ENCODE measurements around the gene TBC1D9B.

Gene TBC1D9B

GRCh38 chr5:179817470-179817840, 90.2 kb downstream of the TBC1D9B start:
- no peak for DNase-seq (ENCODE audit: low read depth, low spot score)
- TF ChIP-seq, protein P1, sequence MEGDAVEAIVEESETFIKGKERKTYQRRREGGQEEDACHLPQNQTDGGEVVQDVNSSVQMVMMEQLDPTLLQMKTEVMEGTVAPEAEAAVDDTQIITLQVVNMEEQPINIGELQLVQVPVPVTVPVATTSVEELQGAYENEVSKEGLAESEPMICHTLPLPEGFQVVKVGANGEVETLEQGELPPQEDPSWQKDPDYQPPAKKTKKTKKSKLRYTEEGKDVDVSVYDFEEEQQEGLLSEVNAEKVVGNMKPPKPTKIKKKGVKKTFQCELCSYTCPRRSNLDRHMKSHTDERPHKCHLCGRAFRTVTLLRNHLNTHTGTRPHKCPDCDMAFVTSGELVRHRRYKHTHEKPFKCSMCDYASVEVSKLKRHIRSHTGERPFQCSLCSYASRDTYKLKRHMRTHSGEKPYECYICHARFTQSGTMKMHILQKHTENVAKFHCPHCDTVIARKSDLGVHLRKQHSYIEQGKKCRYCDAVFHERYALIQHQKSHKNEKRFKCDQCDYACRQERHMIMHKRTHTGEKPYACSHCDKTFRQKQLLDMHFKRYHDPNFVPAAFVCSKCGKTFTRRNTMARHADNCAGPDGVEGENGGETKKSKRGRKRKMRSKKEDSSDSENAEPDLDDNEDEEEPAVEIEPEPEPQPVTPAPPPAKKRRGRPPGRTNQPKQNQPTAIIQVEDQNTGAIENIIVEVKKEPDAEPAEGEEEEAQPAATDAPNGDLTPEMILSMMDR (IDR thresholded peaks at IDR 0.05; ENCODE audit: insufficient read depth, low read length, missing control alignments) = no peak
- ChIA-PET POLR2A (no interaction called here), CTCF (interaction anchor here (0.8 kb wide), 1 partner anchor 21 kb away, joined by 3 read pairs; no protein-coding TSS in a partner anchor)
- H3K4me3 ChIP-seq (ENCODE audit: low read depth, low read length) = no peak overlapping the region; the same call in 1 of the 2 replicates

DNA sequence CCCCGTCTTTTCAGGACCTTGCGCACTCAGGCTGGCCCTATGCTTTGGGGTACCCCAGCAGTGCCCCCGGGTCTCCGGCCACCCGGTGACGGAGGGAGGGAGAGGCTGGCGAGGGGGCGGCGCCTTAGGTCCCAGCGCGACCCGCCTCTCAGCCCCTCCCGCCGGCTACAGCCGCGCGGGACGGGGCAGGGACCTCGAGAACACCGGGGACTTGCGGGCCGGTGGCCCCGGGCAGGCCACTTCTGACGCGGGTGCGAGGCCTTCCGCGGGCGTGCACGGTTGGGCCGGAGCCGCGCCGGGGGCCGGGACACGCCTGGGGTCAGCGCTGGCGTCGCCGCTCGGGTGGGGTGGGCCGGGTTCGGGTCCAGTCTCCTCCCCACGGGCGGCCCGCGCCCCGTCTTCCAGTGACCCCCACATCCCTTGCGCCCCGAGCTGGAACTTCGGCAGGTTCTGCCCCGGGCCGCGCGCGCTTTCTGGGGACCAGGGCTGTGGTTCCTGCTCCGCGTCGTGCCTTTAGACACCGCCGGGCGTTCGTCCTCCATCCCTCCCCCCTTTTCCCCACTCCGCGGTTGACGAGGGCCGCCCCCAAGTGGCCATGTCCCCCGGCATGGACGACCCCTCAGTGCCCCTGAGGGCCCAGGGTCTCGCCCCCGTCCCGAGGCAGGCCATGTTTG, 90.8 kb downstream of the TBC1D9B start:
- ChIA-PET CTCF (interaction anchor here (0.8 to 2.5 kb wide), 2 partner anchors 20 to 21 kb away, joined by 3 to 8 read pairs; no protein-coding TSS in a partner anchor), POLR2A (no interaction called here)
- H3K4me3 ChIP-seq (ENCODE audit: low read depth, low read length) = peak overlapping the region; percentile 42
- DNase-seq (ENCODE audit: low read depth, low spot score) = no peak
- TF ChIP-seq, protein P1 (IDR thresholded peaks at IDR 0.05; ENCODE audit: insufficient read depth, low read length, missing control alignments) = no peak

DNA sequence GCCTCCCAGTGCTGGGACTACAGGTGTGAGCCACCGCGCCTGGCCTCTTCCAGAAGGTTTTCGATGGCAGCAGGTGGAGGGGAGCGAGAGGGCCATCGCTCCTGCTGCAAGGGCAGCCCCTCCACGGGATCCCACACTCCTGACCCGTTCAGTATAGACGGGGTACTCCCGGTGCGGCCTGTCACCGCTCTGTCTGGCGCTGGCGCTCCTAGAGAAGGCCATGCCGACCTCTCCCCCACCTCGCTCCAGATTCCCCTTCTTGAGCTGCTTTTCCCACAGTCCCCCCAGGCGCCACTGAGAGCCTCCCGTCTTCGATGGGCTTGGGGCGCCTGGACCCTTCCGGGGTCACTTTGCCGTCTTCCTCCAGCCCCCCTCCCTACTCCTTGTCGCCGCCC, 91.3 kb downstream of the TBC1D9B start:
- ChIA-PET POLR2A (no interaction called here), CTCF (interaction anchor here (1.6 to 2.5 kb wide), 2 partner anchors 19 to 54 kb away, joined by 5 to 8 read pairs; no protein-coding TSS in a partner anchor)
- peak overlapping the region; percentile 42 for H3K4me3 ChIP-seq (ENCODE audit: low read depth, low read length)
- no peak for DNase-seq (ENCODE audit: low read depth, low spot score)
- TF ChIP-seq, protein P1 (IDR thresholded peaks at IDR 0.05; ENCODE audit: insufficient read depth, low read length, missing control alignments) = no peak

DNA sequence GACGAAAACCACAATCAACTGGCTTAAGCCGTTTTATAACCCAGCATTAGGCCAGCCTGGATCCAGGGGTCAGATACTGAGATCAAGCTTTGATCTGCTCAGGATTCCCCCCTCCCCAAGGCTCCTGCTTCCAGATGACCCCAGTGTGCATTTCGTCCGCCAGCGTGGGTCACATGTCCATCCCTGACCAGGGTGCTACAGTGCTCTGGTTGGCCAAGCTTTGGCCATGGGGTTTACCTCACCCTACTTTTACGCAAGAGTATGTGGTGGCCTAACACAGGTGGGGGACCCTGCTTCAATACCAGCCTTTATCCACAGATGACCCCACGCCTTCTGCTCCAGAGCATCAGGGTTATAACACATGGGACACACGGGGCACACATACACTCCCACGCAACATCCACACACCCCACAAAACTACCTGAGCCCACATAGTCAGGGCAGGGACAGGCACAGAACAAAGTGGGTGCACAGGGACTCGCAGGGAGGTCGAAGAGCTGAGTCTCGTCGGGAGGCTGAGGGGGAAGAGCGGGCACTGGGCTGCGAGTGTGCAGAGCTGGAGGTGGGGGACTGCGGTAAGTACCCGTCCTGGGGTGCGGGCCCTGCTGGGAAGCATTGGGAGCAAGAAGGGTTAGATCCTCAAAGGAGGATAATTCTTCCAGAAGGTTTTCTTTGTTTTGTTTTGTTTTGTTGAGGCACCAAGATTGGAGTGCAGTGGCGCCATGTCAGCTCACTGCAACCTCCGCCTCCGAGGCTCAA, 92.0 kb downstream of the TBC1D9B start:
- TF ChIP-seq, protein P1 (IDR thresholded peaks at IDR 0.05; ENCODE audit: insufficient read depth, low read length, missing control alignments) = no peak
- CTCF ChIA-PET = interaction anchor here (1.6 to 2.5 kb wide), 2 partner anchors 19 to 53 kb away, joined by 5 to 8 read pairs; no protein-coding TSS in a partner anchor
- no peak for DNase-seq (ENCODE audit: low read depth, low spot score)
- POLR2A ChIA-PET = no interaction called here
- no peak overlapping the region for H3K4me3 ChIP-seq (ENCODE audit: low read depth, low read length)

DNA sequence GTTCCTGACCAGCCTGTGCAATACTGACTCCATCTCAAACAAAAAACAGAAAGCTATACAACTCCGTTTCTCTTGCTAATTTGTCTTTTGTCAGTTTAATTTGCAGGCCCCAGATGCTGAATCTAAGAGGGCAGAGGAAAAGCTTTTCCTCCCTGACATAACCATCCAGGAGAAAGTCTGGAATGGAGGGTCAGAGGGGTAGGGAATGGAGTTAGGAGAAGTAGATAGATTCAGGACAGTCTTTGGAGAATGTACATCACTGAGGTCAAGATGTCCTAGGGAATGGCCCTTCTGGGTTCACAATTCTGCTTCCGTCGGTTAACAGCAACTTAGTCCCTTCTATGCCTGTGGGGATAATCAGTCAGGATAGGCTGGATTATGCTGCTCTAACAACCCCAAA, 93.6 kb downstream of the TBC1D9B start:
- no peak for DNase-seq (ENCODE audit: low read depth, low spot score)
- TF ChIP-seq, protein P1 (IDR thresholded peaks at IDR 0.05; ENCODE audit: insufficient read depth, low read length, missing control alignments) = no peak
- POLR2A ChIA-PET = no interaction called here
- CTCF ChIA-PET = interaction anchor here (1.8 kb wide), 1 partner anchor 12 kb away, joined by 4 read pairs; no protein-coding TSS in a partner anchor
- H3K4me3 ChIP-seq (ENCODE audit: low read depth, low read length) = no peak overlapping the region

DNA sequence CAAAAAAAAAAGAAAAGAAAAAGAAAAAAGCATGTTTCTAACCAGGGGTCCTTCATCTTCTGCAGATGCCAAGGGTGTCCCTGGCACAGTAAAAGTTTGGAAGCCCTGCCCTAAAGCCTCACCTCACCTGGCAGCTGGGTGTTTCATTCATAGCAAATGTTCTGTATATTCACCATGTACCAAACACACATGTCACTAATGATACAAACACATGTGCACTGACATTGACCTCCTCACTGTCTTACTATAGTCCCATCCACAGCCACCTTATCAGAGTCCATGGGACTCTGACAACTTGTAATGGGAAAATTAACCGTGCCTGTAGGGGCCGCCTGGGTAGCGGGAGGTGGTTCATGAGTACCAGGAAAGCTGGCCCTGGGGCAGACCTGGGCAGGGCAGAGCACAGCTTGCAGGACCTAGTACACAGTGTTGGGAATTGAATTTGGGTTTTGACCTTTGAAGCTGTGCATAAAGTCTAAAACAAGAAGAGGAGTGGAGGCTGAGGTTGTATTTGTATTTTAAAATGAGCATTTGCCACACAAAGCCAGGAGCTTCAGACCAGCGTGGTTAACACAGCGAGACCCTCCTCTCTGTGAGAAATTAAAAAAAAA, 94.6 kb downstream of the TBC1D9B start:
- TF ChIP-seq, protein P1 (IDR thresholded peaks at IDR 0.05; ENCODE audit: insufficient read depth, low read length, missing control alignments) = no peak
- DNase-seq (ENCODE audit: low read depth, low spot score) = no peak
- no peak overlapping the region for H3K4me3 ChIP-seq (ENCODE audit: low read depth, low read length)
- ChIA-PET POLR2A (no interaction called here), CTCF (interaction anchor here (0.8 to 1.8 kb wide), 3 partner anchors 13 to 17 kb away, joined by 3 to 6 read pairs (median 4); no protein-coding TSS in a partner anchor)

Measured in AG04449 (cell line).